GM21367 (cell line): ENCODE measurements around the gene KRT1.
"Not testable (repeated sequence)": the region's sequence is repeated elsewhere in the genome, so short reads cannot be mapped to it uniquely, and the experiment has no call there.

ENCODE experiments used
- ATAC-seq: cut with Tn5 transposase; IDR thresholded peaks from one replicate; pipeline ENCODE4 v1.9.1; 2021; ENCODE audit not compliant: unreplicated experiment

The KRT1 gene

GRCh38 chr12:52680363-52680762, at the start of gene KRT1:
TSS of gene KRT1 (minus strand) at chr12:52680407. CDS start at chr12:52680348, 59 bp downstream.
- no peak for ATAC-seq

- ATAC-seq = no peak
These were observed 48.9 kb upstream of the KRT1 start for GRCh38 chr12:52729147-52729546.

- ATAC-seq = no peak
These were observed 48.2 kb upstream of the KRT1 start for GRCh38 chr12:52728374-52728773.

GRCh38 chr12:52727037-52727436, 46.8 kb upstream of the KRT1 start:
- no peak for ATAC-seq

- ATAC-seq = no peak
These were observed 46.2 kb upstream of the KRT1 start for GRCh38 chr12:52726451-52726850.

GRCh38 chr12:52724384-52724783, 44.2 kb upstream of the KRT1 start:
- ATAC-seq = no peak

- ATAC-seq = no peak
These were observed 42.5 kb upstream of the KRT1 start for GRCh38 chr12:52722680-52723079.

GRCh38 chr12:52721838-52722470, 41.7 kb upstream of the KRT1 start:
- ATAC-seq = no peak

- ATAC-seq = no peak
These were observed 40.2 kb upstream of the KRT1 start for GRCh38 chr12:52720365-52720886.

GRCh38 chr12:52716061-52716460, 35.9 kb upstream of the KRT1 start:
- no peak for ATAC-seq

- ATAC-seq = no peak
These were observed 35.2 kb upstream of the KRT1 start for GRCh38 chr12:52715416-52715815.

GRCh38 chr12:52714887-52715281, 34.7 kb upstream of the KRT1 start:
- no peak for ATAC-seq

- no peak for ATAC-seq
These were observed 34.0 kb upstream of the KRT1 start for GRCh38 chr12:52713960-52714886.

- not testable (repeated sequence) for ATAC-seq
These were observed 31.9 kb upstream of the KRT1 start for GRCh38 chr12:52712122-52712521.

GRCh38 chr12:52710730-52711129, 30.5 kb upstream of the KRT1 start:
- no peak for ATAC-seq

GRCh38 chr12:52708010-52708409, 27.8 kb upstream of the KRT1 start:
- no peak for ATAC-seq

- ATAC-seq = no peak
These were observed 24.3 kb upstream of the KRT1 start for GRCh38 chr12:52704464-52704863.

GRCh38 chr12:52703878-52704277, 23.7 kb upstream of the KRT1 start:
- no peak for ATAC-seq

- no peak for ATAC-seq
These were observed 23.2 kb upstream of the KRT1 start, which contains the start of gene KRT77 for GRCh38 chr12:52703424-52703823. TSS of gene KRT77 (minus strand) at chr12:52703524. CDS start at chr12:52703434, 90 bp downstream.

- no peak for ATAC-seq
These were observed 22.1 kb upstream of the KRT1 start for GRCh38 chr12:52702338-52702737.

- no peak for ATAC-seq
These were observed 21.1 kb upstream of the KRT1 start for GRCh38 chr12:52701281-52701680.

- no peak for ATAC-seq
These were observed 19.8 kb upstream of the KRT1 start for GRCh38 chr12:52699960-52700359.
